Endothelial cell of umbilical vein (primary cell): ENCODE measurements around the gene PECR. TPM values are rescaled to one million over a fixed set of nuclear protein-coding genes. Genes with fewer than 3 reads are reported as not detected.

ENCODE experiments used
- BruUV-seq: library from RNA; stranded (reverse); fragments of 400-500 nt; replicated peaks from 2 replicates; lab custom pipeline; 2021; lab: Mats Ljungman, UMichigan
- CTCF ChIA-PET: fragments of 300-600, 350-600 bp; sonication (Branson Sonifier 250); formaldehyde crosslinking; loops from one replicate; lab custom pipeline; 2021; ENCODE audit warnings: antibody characterized with exemption, inconsistent platforms; lab: Charles Lee
- POLR2A ChIA-PET: fragments of 300-600, 350-600 bp; sonication (Branson Sonifier 250); formaldehyde crosslinking; loops from one replicate; lab custom pipeline; 2021; ENCODE audit warnings: antibody characterized with exemption, inconsistent platforms; lab: Charles Lee
- DNase-seq: peaks from one replicate; pipeline ENCODE4 v3.0.0-alpha.2; 2011; ENCODE audit warnings: low read depth, low spot score
- FAIRE-seq: peaks from 2 replicates; lab custom pipeline; 2011; peaks lifted over from hg19 to GRCh38; lab: Jason Lieb, UNC
- H2AFZ ChIP-seq: 2 replicates; pipeline ENCODE4 v1.6.0; 2012; ENCODE audit warnings: low read depth, low read length, control low read depth, inconsistent platforms
- H3K27ac ChIP-seq: 2 replicates; pipeline ENCODE4 v1.5.1; 2011; ENCODE audit warnings: low read depth, mild to moderate bottlenecking, control low read depth, low read length, moderate library complexity; ENCODE audit not compliant: insufficient read depth
- H3K27me3 ChIP-seq, 2 experiments: 2 replicates each; pipeline versions ENCODE4 v1.6.0 to v1.6.1; 2011; ENCODE audit warnings: low read length in 2 of 2, mixed read lengths in 1 of 2; ENCODE audit not compliant: control insufficient read depth in 2 of 2, insufficient read depth in 2 of 2
- H3K36me3 ChIP-seq, 2 experiments: 2 replicates in 1 of 2; 3 replicates in 1 of 2; pipeline ENCODE4 v1.5.1; 2011; ENCODE audit warnings: low read length in 2 of 2, mild to moderate bottlenecking in 1 of 2, moderate library complexity in 1 of 2; ENCODE audit not compliant: control insufficient read depth in 2 of 2, insufficient read depth in 2 of 2; ENCODE audit errors: extremely low read depth in 1 of 2
- H3K4me1 ChIP-seq: 3 replicates; pipeline ENCODE4 v1.5.1; 2011; ENCODE audit warnings: mild to moderate bottlenecking, low read length; ENCODE audit not compliant: control insufficient read depth, insufficient read depth; ENCODE audit errors: extremely low read depth
- H3K4me2 ChIP-seq: 2 replicates; pipeline ENCODE4 v1.6.1; 2011; ENCODE audit warnings: low read length, control low read depth, mixed read lengths; ENCODE audit not compliant: insufficient read depth
- H3K4me3 ChIP-seq, 3 experiments: fragments of 200-600 bp in 1 of 3; sonication (generic), shearing (Covaris generic) in 1 of 3; replicated peaks in 1 of 3; 2 replicates each; pipeline ENCODE4 v1.5.1; 2011 to 2016; ENCODE audit warnings: control low read depth in 3 of 3, low read length in 3 of 3, mild to moderate bottlenecking in 2 of 3, inconsistent platforms in 1 of 3, low read depth in 1 of 3, moderate library complexity in 1 of 3; ENCODE audit not compliant: insufficient read depth in 1 of 3
- H3K79me2 ChIP-seq: 2 replicates; pipeline ENCODE4 v1.6.0; 2012; ENCODE audit warnings: low read length, inconsistent platforms; ENCODE audit not compliant: control insufficient read depth, insufficient read depth
- H3K9ac ChIP-seq: replicated peaks from 2 replicates; pipeline ENCODE3; 2011; ENCODE audit warnings: low read length, control low read depth; ENCODE audit not compliant: insufficient read depth; ENCODE audit errors: extremely low read depth
- H3K9me1 ChIP-seq: replicated peaks from 3 replicates; pipeline ENCODE4 v1.6.0; 2011; ENCODE audit warnings: mild to moderate bottlenecking, low read length; ENCODE audit not compliant: control insufficient read depth, insufficient read depth; ENCODE audit errors: extremely low read depth
- H3K9me3 ChIP-seq: replicated peaks from 2 replicates; pipeline ENCODE4 v1.5.1; 2012; ENCODE audit warnings: low read length, inconsistent platforms; ENCODE audit not compliant: control insufficient read depth, insufficient read depth
- H4K20me1 ChIP-seq: replicated peaks from 2 replicates; pipeline ENCODE3; 2011; ENCODE audit warnings: mild to moderate bottlenecking, low read length; ENCODE audit not compliant: control insufficient read depth, insufficient read depth; ENCODE audit errors: extremely low read depth
- CTCF ChIP-seq, 2 donors: IDR thresholded peaks; 1 replicate in 1 of 2; 2 replicates in 1 of 2; pipeline ENCODE4 v1.5.1; 2011; ENCODE audit warnings: low read length in 2 of 2, mild to moderate bottlenecking in 2 of 2, moderate library complexity in 2 of 2, control low read depth in 1 of 2, inconsistent platforms in 1 of 2, low read depth in 1 of 2; ENCODE audit not compliant: insufficient read depth in 1 of 2; ENCODE audit errors: extremely low read depth in 1 of 2
- EZH2 ChIP-seq: IDR thresholded peaks from 2 replicates; pipeline ENCODE4 v1.6.1; 2012; ENCODE audit warnings: borderline replicate concordance, low read depth, mild to moderate bottlenecking, moderate library complexity, low read length, inconsistent platforms; ENCODE audit not compliant: severe bottlenecking
- FOS ChIP-seq: IDR thresholded peaks from 2 replicates; pipeline ENCODE4 v1.6.1; 2011; ENCODE audit warnings: mild to moderate bottlenecking, low read length, moderate library complexity, borderline replicate concordance; ENCODE audit not compliant: insufficient read depth
- GATA2 ChIP-seq: IDR thresholded peaks from 2 replicates; pipeline ENCODE4 v1.7.0; 2011; ENCODE audit warnings: low read depth, mild to moderate bottlenecking, moderate library complexity, mixed read lengths, low read length; ENCODE audit not compliant: insufficient read length, insufficient read depth
- JUN ChIP-seq: IDR thresholded peaks from 2 replicates; pipeline ENCODE4 v1.6.1; 2011; ENCODE audit warnings: borderline replicate concordance, low read depth; ENCODE audit not compliant: insufficient read length, insufficient read depth
- MAX ChIP-seq: IDR thresholded peaks from 2 replicates; pipeline ENCODE4 v1.6.1; 2011; ENCODE audit not compliant: insufficient read depth, insufficient read length
- MYC ChIP-seq: IDR thresholded peaks from one replicate; pipeline ENCODE4 v1.6.1; 2011; ENCODE audit warnings: mild to moderate bottlenecking, low read depth, low read length
- POLR2A ChIP-seq: IDR thresholded peaks from 2 replicates; pipeline ENCODE4 v1.6.1; 2012; ENCODE audit warnings: low read depth, mild to moderate bottlenecking, control low read depth, low read length
- POLR2AphosphoS5 ChIP-seq: IDR thresholded peaks from 2 replicates; pipeline ENCODE4 v1.6.1; 2012; ENCODE audit warnings: low read depth, mild to moderate bottlenecking, control low read depth, low read length, moderate library complexity; ENCODE audit not compliant: insufficient read depth
- dilution Hi-C: fragments of 300-500 bp; cut with MboI; formaldehyde crosslinking; loops from one replicate; pipeline ENCODE4 v1.15.0; 2019; ENCODE audit warnings: low sequenced_read_pairs; ENCODE audit not compliant: extremely low pct_ligation_motif_present
- intact Hi-C: fragments of 100-400 bp; cut with micrococcal nuclease; formaldehyde crosslinking; loops from one replicate; pipeline ENCODE4 v1.10.0; 2022
- polyA plus RNA-seq, 4 experiments: library from polyadenylated mRNA; depleted of rRNA in 3 of 4; stranded (reverse) in 3 of 4; unstranded in 1 of 4; fragments of >200 nt; gene quantifications; 2 replicates each; pipeline versions ENCODE4 v1.2.1 to v1.2.3, GENCODE V29; 2011 to 2012; ENCODE audit warnings: missing spikeins in 1 of 4
- total RNA-seq: library from RNA; stranded (reverse); gene quantifications from 2 replicates; pipeline ENCODE4 v1.2.3, GENCODE V29; 2021

The PECR gene
- total and polyA plus RNA-seq, 2 donors (not counting 3 experiments of a cell fraction or from before 2014, with no cell fraction given) = 4.1 to 6.2 TPM

- Histone ChIP-seq H3K27me3 (no peaks in the 10 kb centered on the region), H3K36me3 (no peaks in the 10 kb centered on the region), H3K9me3 (no peaks in the 10 kb centered on the region), H3K79me2 (no peaks in the 10 kb centered on the region), H3K4me3 (no peak overlapping the region), H3K9ac (no peak overlapping the region), H4K20me1 (no peaks in the 10 kb centered on the region), H2AFZ (no peak overlapping the region), H3K9me1 (no peaks in the 10 kb centered on the region), H3K4me2 (no peak overlapping the region), H3K4me1 (peaks cover 2% of the 10 kb centered on the region), H3K27ac (no peak overlapping the region)
- DNase-seq (no peak), FAIRE-seq (no peak)
- intact Hi-C loops = no loop called here
- dilution Hi-C loops = no loop called here
- TF ChIP-seq EZH2 = no peak
- TF ChIP-seq FOS = no peak
- TF ChIP-seq CTCF (IDR thresholded peaks at IDR 0.05; ENCODE audit: extremely low read depth in 1 of 2, insufficient read depth in 1 of 2, low read depth in 1 of 2, low read length in 2 of 2) = no peak
- TF ChIP-seq POLR2A = no peak
- no peak for TF ChIP-seq JUN
- TF ChIP-seq POLR2AphosphoS5 = no peak
- no peak for TF ChIP-seq MYC
- TF ChIP-seq GATA2 = no peak
- no peak for TF ChIP-seq MAX
- POLR2A ChIA-PET = no interaction called here
- CTCF ChIA-PET = no interaction called here
- BruUV-seq = no TSS peak
Observed at GRCh38 chr2:216029416-216030129, 52.0 kb downstream of the PECR start.
